Thyroid gland (tissue), 4 donors: Measurements from ENCODE around the gene CTSF. TPM values are rescaled to one million over a fixed set of nuclear protein-coding genes. Genes with fewer than 3 reads are reported as not detected.
"Not testable (repeated sequence)": the region's sequence is repeated elsewhere in the genome, so short reads cannot be mapped to it uniquely, and the experiment has no call there.

Experiments
- DNase-seq, 2 donors: peaks; one replicate each; pipeline ENCODE4 v3.0.0-alpha.2; 2019
- H3K27ac ChIP-seq, 3 donors: fragments of 200-600 bp; sonication (generic); 1 replicate in 2 of 3; 2 replicates in 1 of 3; pipeline ENCODE4 v1.5.1; 2016 to 2019; ENCODE audit warnings: mild to moderate bottlenecking in 1 of 3, moderate library complexity in 1 of 3
- H3K27me3 ChIP-seq: fragments of 200-600 bp; sonication (generic); one replicate; pipeline ENCODE4 v1.5.1; 2019
- H3K36me3 ChIP-seq, 2 donors: fragments of 200-600 bp; sonication (generic); one replicate each; pipeline ENCODE4 v1.5.1; 2016 to 2019
- H3K4me1 ChIP-seq, 2 donors: fragments of 200-600 bp; sonication (generic); one replicate each; pipeline ENCODE4 v1.5.1; 2017 to 2019
- H3K4me3 ChIP-seq, 3 donors: fragments of 200-600 bp; sonication (generic); replicated peaks in 1 of 3; 1 replicate in 2 of 3; 2 replicates in 1 of 3; pipeline ENCODE4 v1.5.1; 2016; ENCODE audit warnings: mild to moderate bottlenecking in 1 of 3
- H3K9me3 ChIP-seq: fragments of 200-600 bp; sonication (generic); one replicate; pipeline ENCODE4 v1.5.1; 2017
- POLR2A ChIP-seq, 2 donors: fragments of 450-650 bp; IDR thresholded peaks; one replicate each; pipeline ENCODE4 v1.6.1; 2017; ENCODE audit warnings: antibody characterized with exemption in 2 of 2, mild to moderate bottlenecking in 2 of 2, moderate library complexity in 1 of 2
- WGBS, 2 donors: methylation state at CpG; one replicate each; pipeline ENCODE4 v1.1.5; 2017; 5-methylcytosine and 5-hydroxymethylcytosine counted together
- intact Hi-C: fragments of 100-400 bp; cut with DNase I; formaldehyde crosslinking; loops from one replicate; pipeline ENCODE4 v1.15.1; 2023
- total RNA-seq, 4 donors: library from RNA; depleted of rRNA; stranded (reverse); fragments of >200 nt; gene quantifications; one replicate each; pipeline ENCODE4 v1.2.3, GENCODE V29; 2016
- TF ChIP-seq, protein P1 (sequence below), 6 experiments: fragments of 200-600 bp in 3 of 6; fragments of 450-650 bp in 3 of 6; sonication (generic) in 3 of 6; IDR thresholded peaks; one replicate each; pipeline ENCODE4 v1.5.1; 2016 to 2019; ENCODE audit warnings: antibody characterized with exemption in 6 of 6, mild to moderate bottlenecking in 2 of 6, inconsistent platforms in 1 of 6, moderate library complexity in 1 of 6

Gene CTSF
- total RNA-seq, 4 donors from 2014 or later = 30.4 to 79.1 (median 64.6) TPM

- intact Hi-C loops = no loop called here
- TF ChIP-seq, protein P1, sequence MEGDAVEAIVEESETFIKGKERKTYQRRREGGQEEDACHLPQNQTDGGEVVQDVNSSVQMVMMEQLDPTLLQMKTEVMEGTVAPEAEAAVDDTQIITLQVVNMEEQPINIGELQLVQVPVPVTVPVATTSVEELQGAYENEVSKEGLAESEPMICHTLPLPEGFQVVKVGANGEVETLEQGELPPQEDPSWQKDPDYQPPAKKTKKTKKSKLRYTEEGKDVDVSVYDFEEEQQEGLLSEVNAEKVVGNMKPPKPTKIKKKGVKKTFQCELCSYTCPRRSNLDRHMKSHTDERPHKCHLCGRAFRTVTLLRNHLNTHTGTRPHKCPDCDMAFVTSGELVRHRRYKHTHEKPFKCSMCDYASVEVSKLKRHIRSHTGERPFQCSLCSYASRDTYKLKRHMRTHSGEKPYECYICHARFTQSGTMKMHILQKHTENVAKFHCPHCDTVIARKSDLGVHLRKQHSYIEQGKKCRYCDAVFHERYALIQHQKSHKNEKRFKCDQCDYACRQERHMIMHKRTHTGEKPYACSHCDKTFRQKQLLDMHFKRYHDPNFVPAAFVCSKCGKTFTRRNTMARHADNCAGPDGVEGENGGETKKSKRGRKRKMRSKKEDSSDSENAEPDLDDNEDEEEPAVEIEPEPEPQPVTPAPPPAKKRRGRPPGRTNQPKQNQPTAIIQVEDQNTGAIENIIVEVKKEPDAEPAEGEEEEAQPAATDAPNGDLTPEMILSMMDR (IDR thresholded peaks at IDR 0.05) = no peak
- no peak for TF ChIP-seq POLR2A (IDR thresholded peaks at IDR 0.05)
- DNase-seq = no peak
- H3K9me3 ChIP-seq = no peaks in the 10 kb centered on the region
- H3K4me1 ChIP-seq = peaks cover 20 to 23% of the 10 kb centered on the region in 2 donors
- H3K27ac ChIP-seq = no peak overlapping the region
- WGBS, 2 donors = 96% methylated on average over 5 to 7 of the region's 7 CpGs
- H3K36me3 ChIP-seq = no peaks in the 10 kb centered on the region
- no peaks in the 10 kb centered on the region for H3K27me3 ChIP-seq
- no peak overlapping the region for H3K4me3 ChIP-seq
Measured at GRCh38 chr11:66589996-66590675, 21.7 kb upstream of the CTSF start.

GRCh38 chr11:66589315-66589714 lies 20.9 kb upstream of the CTSF start:
- 77 to 89% methylated on average over 2 of the region's 2 CpGs for WGBS, 2 donors
- H3K4me3 ChIP-seq, H3K9me3 ChIP-seq, H3K36me3 ChIP-seq, H3K27ac ChIP-seq, H3K27me3 ChIP-seq, DNase-seq, intact Hi-C loops: not testable (repeated sequence)
- H3K4me1 ChIP-seq = peaks cover 15% of the 10 kb centered on the region in 2 donors

DNA sequence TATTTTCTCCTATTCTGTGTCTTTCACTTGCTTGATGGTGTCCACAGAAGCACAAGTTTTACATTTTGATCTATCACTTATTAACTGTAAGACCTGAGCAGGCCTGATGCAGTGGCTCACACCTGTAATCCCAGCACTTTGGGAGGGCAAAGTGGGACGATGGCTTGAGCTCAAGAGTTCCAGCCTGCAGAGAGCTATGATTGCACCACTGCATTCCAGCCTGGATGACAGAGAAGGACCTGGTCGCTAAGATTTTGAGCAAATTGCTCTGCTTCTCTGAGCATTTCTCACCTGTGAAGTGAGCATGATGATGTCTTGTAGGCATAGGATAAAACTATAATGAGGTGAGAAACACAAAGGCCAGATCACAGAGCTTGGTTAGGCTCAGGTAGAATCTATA lies 17.7 kb upstream of the CTSF start:
- DNase-seq = no peak
- TF ChIP-seq POLR2A (IDR thresholded peaks at IDR 0.05) = no peak
- TF ChIP-seq, protein P1 (IDR thresholded peaks at IDR 0.05) = no peak
- 36 to 53% methylated on average over 2 of the region's 2 CpGs for WGBS, 2 donors
- Histone ChIP-seq H3K27ac (no peak overlapping the region), H3K36me3 (no peaks in the 10 kb centered on the region), H3K27me3 (no peaks in the 10 kb centered on the region), H3K4me1 (no peaks in the 10 kb centered on the region), H3K4me3 (no peak overlapping the region), H3K9me3 (no peaks in the 10 kb centered on the region)
- intact Hi-C loops = no loop called here

GRCh38 chr11:66585447-66585846 lies 17.0 kb upstream of the CTSF start:
- DNase-seq, H3K36me3 ChIP-seq, intact Hi-C loops, H3K4me3 ChIP-seq, H3K27ac ChIP-seq, H3K27me3 ChIP-seq, H3K9me3 ChIP-seq, H3K4me1 ChIP-seq: not testable (repeated sequence)
- 75 to 82% methylated on average over 1 of the region's 1 CpG for WGBS, 2 donors

GRCh38 chr11:66582565-66583147 lies 14.2 kb upstream of the CTSF start:
- intact Hi-C loops, DNase-seq: not testable (repeated sequence)
- 88 to 95% methylated on average over 3 of the region's 3 CpGs for WGBS, 2 donors

GRCh38 chr11:66581261-66581660 lies 12.9 kb upstream of the CTSF start:
- H3K27me3 ChIP-seq = no peaks in the 10 kb centered on the region
- WGBS, 2 donors = 78 to 82% methylated on average over 3 of the region's 3 CpGs

More at GRCh38 chr11:66582565-66583147, 14.2 kb upstream of the CTSF start:
- H3K36me3 ChIP-seq, H3K4me3 ChIP-seq, H3K4me1 ChIP-seq, H3K27me3 ChIP-seq, H3K9me3 ChIP-seq, H3K27ac ChIP-seq: not testable (repeated sequence)

More at GRCh38 chr11:66581261-66581660, 12.9 kb upstream of the CTSF start:
- no peak for DNase-seq
- no peak overlapping the region for H3K27ac ChIP-seq
- no peaks in the 10 kb centered on the region for H3K4me1 ChIP-seq
- H3K36me3 ChIP-seq = no peaks in the 10 kb centered on the region
- intact Hi-C loops = no loop called here
- TF ChIP-seq, protein P1 (IDR thresholded peaks at IDR 0.05) = no peak
- TF ChIP-seq POLR2A (IDR thresholded peaks at IDR 0.05) = no peak
- H3K4me3 ChIP-seq = no peak overlapping the region
- H3K9me3 ChIP-seq = no peaks in the 10 kb centered on the region
